IMR-90 (cell line): ENCODE measurements around the gene PLEKHG7. TPM values are rescaled to one million over a fixed set of nuclear protein-coding genes. Genes with fewer than 3 reads are reported as not detected.

ENCODE experiments used
- ATAC-seq: fragments of 200-7000 bp; cut with Tn5 transposase; 2 replicates; pipeline ENCODE4 v1.9.1; 2020; ENCODE audit warnings: low read depth, mild to moderate bottlenecking, moderate library complexity
- BruUV-seq: library from RNA; stranded (reverse); fragments of 400-500 nt; replicated peaks from 2 replicates; lab custom pipeline; 2021; lab: Mats Ljungman, UMichigan
- CTCF ChIA-PET: fragments of 300-600 bp; formaldehyde crosslinking; extraction: SDS; loops from one replicate; lab custom pipeline; 2021; ENCODE audit warnings: antibody characterized with exemption; lab: Yijun Ruan, JAX
- POLR2A ChIA-PET: fragments of 300-600 bp; sonication (Branson Sonifier 250); formaldehyde crosslinking; loops from one replicate; lab custom pipeline; 2022; ENCODE audit warnings: antibody characterized with exemption; ENCODE audit not compliant: unreplicated experiment; lab: Charles Lee
- DNase-seq: peaks from one replicate; pipeline ENCODE4 v3.0.0; 2013
- H2AFZ ChIP-seq: replicated peaks from 2 replicates; pipeline ENCODE3; 2013; ENCODE audit warnings: low read length, mild to moderate bottlenecking; ENCODE audit not compliant: poor library complexity
- H2AK5ac ChIP-seq: 2 replicates; pipeline ENCODE4 v1.6.1; 2013; ENCODE audit warnings: low read depth, low read length, inconsistent platforms
- H2AK9ac ChIP-seq: replicated peaks from 2 replicates; pipeline ENCODE3; 2013; ENCODE audit warnings: mild to moderate bottlenecking, low read depth, low read length, moderate library complexity; ENCODE audit not compliant: poor library complexity
- H2BK120ac ChIP-seq: 2 replicates; pipeline ENCODE4 v1.6.1; 2013; ENCODE audit warnings: low read depth, low read length, inconsistent platforms
- H2BK15ac ChIP-seq: 3 replicates; pipeline ENCODE4 v1.6.1; 2013; ENCODE audit warnings: low read depth, low read length, inconsistent platforms
- H2BK20ac ChIP-seq: 2 replicates; pipeline ENCODE4 v1.6.1; 2013; ENCODE audit warnings: low read depth, mild to moderate bottlenecking, inconsistent platforms, low read length, moderate library complexity
- H2BK5ac ChIP-seq: 2 replicates; pipeline ENCODE4 v1.6.1; 2013; ENCODE audit warnings: mild to moderate bottlenecking, low read depth, low read length, inconsistent platforms; ENCODE audit not compliant: poor library complexity, severe bottlenecking
- H3K14ac ChIP-seq: replicated peaks from 2 replicates; pipeline ENCODE4 v1.6.1; 2013; ENCODE audit warnings: low read depth, low read length, inconsistent platforms
- H3K18ac ChIP-seq: 2 replicates; pipeline ENCODE4 v1.6.1; 2013; ENCODE audit warnings: low read depth, low read length, control low read depth
- H3K23ac ChIP-seq: 2 replicates; pipeline ENCODE4 v1.6.1; 2013; ENCODE audit warnings: low read depth, low read length, inconsistent platforms
- H3K27ac ChIP-seq: 2 replicates; pipeline ENCODE4 v1.5.1; 2013; ENCODE audit warnings: mild to moderate bottlenecking, control low read depth, low read length; ENCODE audit not compliant: insufficient read depth
- H3K27me3 ChIP-seq: 2 replicates; pipeline ENCODE4 v1.6.1; 2013; ENCODE audit warnings: low read length; ENCODE audit not compliant: control insufficient read depth, insufficient read depth
- H3K36me3 ChIP-seq: 2 replicates; pipeline ENCODE4 v1.6.1; 2013; ENCODE audit warnings: low read length, mixed read lengths; ENCODE audit not compliant: control insufficient read depth, insufficient read depth
- H3K4ac ChIP-seq: 2 replicates; pipeline ENCODE4 v1.6.1; 2013; ENCODE audit warnings: low read depth, low read length, inconsistent platforms
- H3K4me1 ChIP-seq: 2 replicates; pipeline ENCODE4 v1.6.1; 2013; ENCODE audit warnings: low read length, mixed read lengths; ENCODE audit not compliant: control insufficient read depth, insufficient read depth
- H3K4me2 ChIP-seq: 2 replicates; pipeline ENCODE4 v1.6.1; 2013; ENCODE audit warnings: low read depth, mild to moderate bottlenecking, control low read depth, low read length, moderate library complexity
- H3K4me3 ChIP-seq: 2 replicates; pipeline ENCODE4 v1.5.1; 2013; ENCODE audit warnings: low read depth, mild to moderate bottlenecking, control low read depth, low read length, moderate library complexity; ENCODE audit not compliant: insufficient read depth
- H3K56ac ChIP-seq: 2 replicates; pipeline ENCODE4 v1.6.1; 2013; ENCODE audit warnings: low read length, inconsistent platforms; ENCODE audit not compliant: insufficient read depth; ENCODE audit errors: extremely low read depth
- H3K79me1 ChIP-seq, 2 experiments: 2 replicates each; pipeline ENCODE4 v1.6.1; 2013; ENCODE audit warnings: low read length in 2 of 2, inconsistent platforms in 1 of 2, low read depth in 1 of 2
- H3K9ac ChIP-seq: 2 replicates; pipeline ENCODE4 v1.6.1; 2013; ENCODE audit warnings: low read depth, low read length, control low read depth
- H3K9me1 ChIP-seq: 2 replicates; pipeline ENCODE4 v1.6.1; 2013; ENCODE audit warnings: low read length, inconsistent platforms; ENCODE audit not compliant: insufficient read depth
- H3K9me3 ChIP-seq: 2 replicates; pipeline ENCODE4 v1.6.1; 2013; ENCODE audit warnings: low read length; ENCODE audit not compliant: control insufficient read depth, insufficient read depth
- H4K20me1 ChIP-seq: 2 replicates; pipeline ENCODE4 v1.6.1; 2013; ENCODE audit warnings: low read length, inconsistent platforms; ENCODE audit not compliant: insufficient read depth
- H4K5ac ChIP-seq: 2 replicates; pipeline ENCODE4 v1.6.1; 2013; ENCODE audit warnings: mild to moderate bottlenecking, low read depth, low read length, control low read depth
- H4K8ac ChIP-seq, 2 experiments: 2 replicates each; pipeline ENCODE4 v1.6.1; 2013; ENCODE audit warnings: low read depth in 2 of 2, low read length in 2 of 2, control low read depth in 1 of 2, inconsistent platforms in 1 of 2
- H4K91ac ChIP-seq: 2 replicates; pipeline ENCODE4 v1.6.1; 2013; ENCODE audit warnings: low read depth, low read length, inconsistent platforms; ENCODE audit not compliant: insufficient read depth
- BHLHE40 ChIP-seq: fragments of 150-350 bp; IDR thresholded peaks from 2 replicates; pipeline ENCODE4 v1.6.1; 2016; ENCODE audit warnings: mild to moderate bottlenecking, low read depth, low read length
- CEBPB ChIP-seq: IDR thresholded peaks from 2 replicates; pipeline ENCODE4 v1.6.1; 2012; ENCODE audit warnings: low read depth, low read length, improper control_type of control experiment
- CHD1 ChIP-seq: IDR thresholded peaks from 2 replicates; pipeline ENCODE4 v1.6.1; 2012; ENCODE audit warnings: low read depth, low read length, improper control_type of control experiment
- FOS ChIP-seq: fragments of 150-350 bp; IDR thresholded peaks from 2 replicates; pipeline ENCODE4 v1.6.1; 2016; ENCODE audit warnings: low read depth, low read length
- MAFK ChIP-seq: IDR thresholded peaks from 2 replicates; pipeline ENCODE4 v1.6.1; 2012; ENCODE audit warnings: low read depth, low read length, improper control_type of control experiment
- MAZ ChIP-seq: IDR thresholded peaks from 2 replicates; pipeline ENCODE4 v1.6.1; 2012; ENCODE audit warnings: low read depth, mild to moderate bottlenecking, low read length, improper control_type of control experiment, moderate library complexity, borderline replicate concordance
- MXI1 ChIP-seq: IDR thresholded peaks from 2 replicates; pipeline ENCODE4 v1.6.1; 2012; ENCODE audit warnings: low read depth, mild to moderate bottlenecking, low read length, moderate library complexity, borderline replicate concordance
- NFE2L2 ChIP-seq: fragments of 150-350 bp; IDR thresholded peaks from 2 replicates; pipeline ENCODE4 v1.6.1; 2016; ENCODE audit warnings: low read depth, mild to moderate bottlenecking, low read length
- POLR2A ChIP-seq: IDR thresholded peaks from 2 replicates; pipeline ENCODE4 v1.6.1; 2012; ENCODE audit warnings: mild to moderate bottlenecking, low read depth, low read length
- RAD21 ChIP-seq: IDR thresholded peaks from 2 replicates; pipeline ENCODE4 v1.6.1; 2012; ENCODE audit warnings: low read length, improper control_type of control experiment
- RCOR1 ChIP-seq: IDR thresholded peaks from 2 replicates; pipeline ENCODE4 v1.6.1; 2012; ENCODE audit warnings: mild to moderate bottlenecking, low read length, improper control_type of control experiment; ENCODE audit not compliant: insufficient replicate concordance
- RFX5 ChIP-seq: IDR thresholded peaks from 2 replicates; pipeline ENCODE4 v1.8.0; 2012; ENCODE audit warnings: low read depth, mild to moderate bottlenecking, low read length, moderate library complexity
- SMC3 ChIP-seq: fragments of 150-350 bp; IDR thresholded peaks from 2 replicates; pipeline ENCODE4 v1.6.1; 2016; ENCODE audit warnings: low read depth, mild to moderate bottlenecking, antibody characterized with exemption, low read length, moderate library complexity
- WGBS, 2 experiments: methylation state at CpG; one replicate each; pipeline versions ENCODE4 v1.1.5 to v1.1.7; 2013; ENCODE audit warnings: missing lambda C conversion rate in 2 of 2; ENCODE audit not compliant: insufficient read length in 1 of 2; ENCODE audit errors: extremely low coverage in 2 of 2; 5-methylcytosine and 5-hydroxymethylcytosine counted together
- dilution Hi-C: fragments of 300-500 bp; cut with HindIII; formaldehyde crosslinking; loops from one replicate; pipeline ENCODE4 v1.14.3; 2018; ENCODE audit warnings: low sequenced_read_pairs; ENCODE audit not compliant: unreplicated experiment
- in situ Hi-C: fragments of 300-500 bp; cut with MboI; formaldehyde crosslinking; loops from 3 replicates; pipeline ENCODE4 v1.14.3; 2019; ENCODE audit warnings: low sequenced_read_pairs, inconsistent platforms, mixed read lengths
- intact Hi-C: fragments of 100-400 bp; cut with micrococcal nuclease; formaldehyde crosslinking; loops from 2 replicates; pipeline ENCODE4 v1.10.0; 2022
- polyA plus RNA-seq, 3 experiments: library from polyadenylated mRNA; depleted of rRNA; stranded (reverse); fragments of >200 nt; gene quantifications; 2 replicates each; pipeline ENCODE4 v1.2.3, GENCODE V29; 2012; ENCODE audit warnings: low replicate concordance in 1 of 3
- total RNA-seq: library from RNA; depleted of rRNA; stranded (reverse); fragments of >200 nt; gene quantifications from 2 replicates; pipeline ENCODE4 v1.2.3, GENCODE V29; 2012
- TF ChIP-seq, protein P1 (sequence below): conservative IDR thresholded peaks from 2 replicates; pipeline ENCODE4 v1.5.1; 2012; ENCODE audit warnings: mild to moderate bottlenecking, low read depth, low read length, improper control_type of control experiment
- TF ChIP-seq, protein P2 (sequence below): fragments of 150-350 bp; IDR thresholded peaks from 2 replicates; pipeline ENCODE4 v1.6.1; 2016; ENCODE audit warnings: low read depth, mild to moderate bottlenecking, low read length, moderate library complexity, borderline replicate concordance
- TF ChIP-seq, protein P3 (sequence below): fragments of 150-350 bp; IDR thresholded peaks from 2 replicates; pipeline ENCODE4 v1.6.1; 2017; ENCODE audit warnings: mild to moderate bottlenecking, antibody characterized with exemption, low read length, low read depth

PLEKHG7 gene
- total and polyA plus RNA-seq, 2 of the 4 experiments (the other 2 are of a cell fraction), result not detected

DNA sequence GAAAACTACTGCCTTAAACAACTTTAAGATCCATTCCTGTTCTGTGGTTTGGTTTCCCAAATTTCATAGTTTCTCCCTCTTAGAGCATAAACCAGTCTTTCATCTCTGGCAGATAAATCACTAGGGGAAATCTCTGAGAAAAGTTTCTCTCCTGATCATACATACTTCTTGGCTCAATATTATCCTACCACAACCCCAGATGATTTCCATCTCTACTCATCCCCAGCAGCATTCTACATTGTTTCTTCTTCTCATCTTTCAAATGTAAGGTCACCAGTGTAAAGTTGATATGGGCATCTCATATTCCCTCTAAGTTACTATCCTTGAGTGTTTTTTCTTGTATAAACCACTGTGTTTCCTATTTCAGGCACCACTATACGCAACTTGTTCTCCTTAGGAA is 45.9 kb upstream of the PLEKHG7 start:
- Histone ChIP-seq H3K4ac (no peak overlapping the region), H3K27ac (no peak overlapping the region), H4K20me1 (no peaks in the 10 kb centered on the region), H3K4me2 (no peak overlapping the region), H2AFZ (no peak overlapping the region), H3K18ac (no peak overlapping the region), H3K4me1 (no peaks in the 10 kb centered on the region), H2BK20ac (no peak overlapping the region), H2AK9ac (no peak overlapping the region), H3K4me3 (no peak overlapping the region), H2BK15ac (no peak overlapping the region), H3K9me3 (no peaks in the 10 kb centered on the region), H2BK120ac (no peak overlapping the region), H3K36me3 (no peaks in the 10 kb centered on the region), H4K91ac (no peak overlapping the region), H2AK5ac (no peak overlapping the region), H3K79me1 (no peaks in the 10 kb centered on the region), H3K27me3 (no peaks in the 10 kb centered on the region; the same call in 1 of the 2 replicates), H3K23ac (no peak overlapping the region), H3K14ac (no peak overlapping the region), H3K9ac (no peak overlapping the region), H3K56ac (no peak overlapping the region), H2BK5ac (no peak overlapping the region), H3K9me1 (no peaks in the 10 kb centered on the region; the same call in 1 of the 2 replicates), H4K5ac (no peak overlapping the region), H4K8ac (no peak overlapping the region)
- peak; percentile 17; the same call in 1 of the 2 replicates for ATAC-seq
- WGBS, 2 experiments, result no CpG with 5 or more reads among the region's 1 CpG
- peak; percentile 6 for DNase-seq
- TF ChIP-seq MAZ (no peak), CHD1 (no peak), CEBPB (no peak), FOS (no peak), RAD21 (no peak), MXI1 (no peak), NFE2L2 (no peak), RFX5 (no peak), RCOR1 (no peak), SMC3 (no peak), BHLHE40 (no peak), POLR2A (no peak), MAFK (no peak)
- TF ChIP-seq, protein P1, sequence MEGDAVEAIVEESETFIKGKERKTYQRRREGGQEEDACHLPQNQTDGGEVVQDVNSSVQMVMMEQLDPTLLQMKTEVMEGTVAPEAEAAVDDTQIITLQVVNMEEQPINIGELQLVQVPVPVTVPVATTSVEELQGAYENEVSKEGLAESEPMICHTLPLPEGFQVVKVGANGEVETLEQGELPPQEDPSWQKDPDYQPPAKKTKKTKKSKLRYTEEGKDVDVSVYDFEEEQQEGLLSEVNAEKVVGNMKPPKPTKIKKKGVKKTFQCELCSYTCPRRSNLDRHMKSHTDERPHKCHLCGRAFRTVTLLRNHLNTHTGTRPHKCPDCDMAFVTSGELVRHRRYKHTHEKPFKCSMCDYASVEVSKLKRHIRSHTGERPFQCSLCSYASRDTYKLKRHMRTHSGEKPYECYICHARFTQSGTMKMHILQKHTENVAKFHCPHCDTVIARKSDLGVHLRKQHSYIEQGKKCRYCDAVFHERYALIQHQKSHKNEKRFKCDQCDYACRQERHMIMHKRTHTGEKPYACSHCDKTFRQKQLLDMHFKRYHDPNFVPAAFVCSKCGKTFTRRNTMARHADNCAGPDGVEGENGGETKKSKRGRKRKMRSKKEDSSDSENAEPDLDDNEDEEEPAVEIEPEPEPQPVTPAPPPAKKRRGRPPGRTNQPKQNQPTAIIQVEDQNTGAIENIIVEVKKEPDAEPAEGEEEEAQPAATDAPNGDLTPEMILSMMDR, result no peak
- TF ChIP-seq, protein P2, sequence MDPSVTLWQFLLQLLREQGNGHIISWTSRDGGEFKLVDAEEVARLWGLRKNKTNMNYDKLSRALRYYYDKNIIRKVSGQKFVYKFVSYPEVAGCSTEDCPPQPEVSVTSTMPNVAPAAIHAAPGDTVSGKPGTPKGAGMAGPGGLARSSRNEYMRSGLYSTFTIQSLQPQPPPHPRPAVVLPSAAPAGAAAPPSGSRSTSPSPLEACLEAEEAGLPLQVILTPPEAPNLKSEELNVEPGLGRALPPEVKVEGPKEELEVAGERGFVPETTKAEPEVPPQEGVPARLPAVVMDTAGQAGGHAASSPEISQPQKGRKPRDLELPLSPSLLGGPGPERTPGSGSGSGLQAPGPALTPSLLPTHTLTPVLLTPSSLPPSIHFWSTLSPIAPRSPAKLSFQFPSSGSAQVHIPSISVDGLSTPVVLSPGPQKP, result no peak
- TF ChIP-seq, protein P3, sequence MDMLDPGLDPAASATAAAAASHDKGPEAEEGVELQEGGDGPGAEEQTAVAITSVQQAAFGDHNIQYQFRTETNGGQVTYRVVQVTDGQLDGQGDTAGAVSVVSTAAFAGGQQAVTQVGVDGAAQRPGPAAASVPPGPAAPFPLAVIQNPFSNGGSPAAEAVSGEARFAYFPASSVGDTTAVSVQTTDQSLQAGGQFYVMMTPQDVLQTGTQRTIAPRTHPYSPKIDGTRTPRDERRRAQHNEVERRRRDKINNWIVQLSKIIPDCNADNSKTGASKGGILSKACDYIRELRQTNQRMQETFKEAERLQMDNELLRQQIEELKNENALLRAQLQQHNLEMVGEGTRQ, result no peak
- in situ Hi-C loops (no loop called here), intact Hi-C loops (loop anchor here (10.0 kb wide), 1 partner anchor 842 kb away; no protein-coding TSS in a partner anchor), dilution Hi-C loops (no loop called here)
- no TSS peak for BruUV-seq
- ChIA-PET POLR2A (no interaction called here), CTCF (interaction anchor here (2.1 kb wide), 1 partner anchor 1275 kb away, joined by 8 read pairs; no protein-coding TSS in a partner anchor)
